Activated CD8-positive, alpha-beta T cell treated with anti-CD3 and anti-CD28 coated beads, Interleukin-2, amount 10 ng/mL, durations not matched to agents 7 days and 5 days (primary cell): ENCODE data around the gene LONRF3. TPM values are rescaled to one million over a fixed set of nuclear protein-coding genes. Genes with fewer than 3 reads are reported as not detected.

ENCODE experiments used
- ATAC-seq: fragments of 150-1000 bp; cut with Tn5 transposase; one replicate; pipeline ENCODE4 v1.10.0; 2021; ENCODE audit warnings: moderate library complexity
- CTCF ChIA-PET: fragments of 350-600 bp; sonication (Branson Sonifier 250); formaldehyde crosslinking; loops from one replicate; lab custom pipeline; 2021; ENCODE audit warnings: antibody characterized with exemption; lab: Charles Lee
- POLR2A ChIA-PET: fragments of 350-600 bp; sonication (Branson Sonifier 250); formaldehyde crosslinking; loops from one replicate; lab custom pipeline; 2021; ENCODE audit warnings: antibody characterized with exemption; lab: Charles Lee
- DNase-seq: peaks from one replicate; pipeline ENCODE4 v3.0.0-alpha.2; 2020
- H3K27ac Mint-ChIP-seq: one replicate; pipeline ENCODE4 v1.8.0; 2021; ENCODE audit warnings: mild to moderate bottlenecking, mixed read lengths
- H3K27me3 Mint-ChIP-seq: one replicate; pipeline ENCODE4 v1.8.0; 2021; ENCODE audit warnings: low read depth, mixed read lengths
- H3K36me3 Mint-ChIP-seq: one replicate; pipeline ENCODE4 v1.8.0; 2021; ENCODE audit warnings: low read depth, mixed read lengths
- H3K4me1 Mint-ChIP-seq: one replicate; pipeline ENCODE4 v1.8.0; 2021; ENCODE audit warnings: low read depth, mixed read lengths
- H3K4me3 Mint-ChIP-seq: one replicate; pipeline ENCODE4 v1.8.0; 2021; ENCODE audit warnings: mild to moderate bottlenecking, mixed read lengths
- H3K9me3 Mint-ChIP-seq: one replicate; pipeline ENCODE4 v1.8.0; 2022; ENCODE audit warnings: mixed read lengths; ENCODE audit not compliant: insufficient read depth
- total RNA-seq, 2 experiments: library from RNA; stranded (reverse); gene quantifications; one replicate each; pipeline ENCODE4 v1.2.3, GENCODE V29; 2021

LONRF3 gene
- total RNA-seq, 2 experiments from 2014 or later, result 0.23 to 0.26 TPM

DNA sequence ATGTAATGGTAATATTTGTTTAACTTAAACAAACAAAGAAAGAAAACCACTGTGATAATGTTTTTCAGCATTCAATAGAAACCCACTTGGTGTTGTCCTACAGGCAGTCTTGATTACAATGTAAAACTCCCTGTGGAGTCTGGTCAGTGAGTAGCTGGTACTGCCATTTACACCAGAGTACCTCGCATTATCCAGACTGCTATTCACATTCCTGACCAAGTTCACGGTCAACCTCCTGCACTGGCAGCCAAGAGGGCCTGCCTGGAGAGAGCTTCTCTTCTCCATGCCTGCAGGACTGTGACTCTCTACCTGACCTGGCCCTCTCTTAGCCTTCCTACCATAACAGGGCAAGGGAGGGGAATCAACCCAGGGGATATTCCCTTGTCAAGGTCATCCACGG lies 2.9 kb upstream of the LONRF3 start:
- Mint-ChIP-seq H3K27ac (no peak overlapping the region), H3K27me3 (peaks cover 35% of the 10 kb centered on the region), H3K4me3 (no peak overlapping the region), H3K9me3 (no peaks in the 10 kb centered on the region), H3K4me1 (peaks cover 11% of the 10 kb centered on the region), H3K36me3 (no peaks in the 10 kb centered on the region)
- ChIA-PET CTCF (no interaction called here), POLR2A (no interaction called here)
- ATAC-seq, result no peak
- no peak for DNase-seq

GRCh38 chrX:118973389-118974087 lies 880 bp upstream of the LONRF3 start:
- ChIA-PET CTCF (interaction anchor here (1.1 kb wide), 1 partner anchor 32 kb away, joined by 3 read pairs; no protein-coding TSS in a partner anchor), POLR2A (no interaction called here)
- H3K27ac Mint-ChIP-seq, result no peak overlapping the region
- DNase-seq, result no peak
- no peaks in the 10 kb centered on the region for H3K36me3 Mint-ChIP-seq
- ATAC-seq, result no peak
- H3K4me3 Mint-ChIP-seq, result no peak overlapping the region
- no peaks in the 10 kb centered on the region for H3K9me3 Mint-ChIP-seq
- peaks cover 38% of the 10 kb centered on the region for H3K27me3 Mint-ChIP-seq
- H3K4me1 Mint-ChIP-seq, result peaks cover 13% of the 10 kb centered on the region

- ATAC-seq, result peak; percentile 57
- DNase-seq, result peak; percentile 49
- no peaks in the 10 kb centered on the region for H3K9me3 Mint-ChIP-seq
- H3K27me3 Mint-ChIP-seq, result peaks cover 39% of the 10 kb centered on the region
- ChIA-PET POLR2A (no interaction called here), CTCF (no interaction called here)
- peak overlapping the region; percentile 70 for H3K4me3 Mint-ChIP-seq
- H3K4me1 Mint-ChIP-seq, result peaks cover 13% of the 10 kb centered on the region
- peak overlapping the region; percentile 77 for H3K27ac Mint-ChIP-seq
- H3K36me3 Mint-ChIP-seq, result no peaks in the 10 kb centered on the region
Measured at GRCh38 chrX:118974908-118975671, 672 bp downstream of the LONRF3 start.

DNA sequence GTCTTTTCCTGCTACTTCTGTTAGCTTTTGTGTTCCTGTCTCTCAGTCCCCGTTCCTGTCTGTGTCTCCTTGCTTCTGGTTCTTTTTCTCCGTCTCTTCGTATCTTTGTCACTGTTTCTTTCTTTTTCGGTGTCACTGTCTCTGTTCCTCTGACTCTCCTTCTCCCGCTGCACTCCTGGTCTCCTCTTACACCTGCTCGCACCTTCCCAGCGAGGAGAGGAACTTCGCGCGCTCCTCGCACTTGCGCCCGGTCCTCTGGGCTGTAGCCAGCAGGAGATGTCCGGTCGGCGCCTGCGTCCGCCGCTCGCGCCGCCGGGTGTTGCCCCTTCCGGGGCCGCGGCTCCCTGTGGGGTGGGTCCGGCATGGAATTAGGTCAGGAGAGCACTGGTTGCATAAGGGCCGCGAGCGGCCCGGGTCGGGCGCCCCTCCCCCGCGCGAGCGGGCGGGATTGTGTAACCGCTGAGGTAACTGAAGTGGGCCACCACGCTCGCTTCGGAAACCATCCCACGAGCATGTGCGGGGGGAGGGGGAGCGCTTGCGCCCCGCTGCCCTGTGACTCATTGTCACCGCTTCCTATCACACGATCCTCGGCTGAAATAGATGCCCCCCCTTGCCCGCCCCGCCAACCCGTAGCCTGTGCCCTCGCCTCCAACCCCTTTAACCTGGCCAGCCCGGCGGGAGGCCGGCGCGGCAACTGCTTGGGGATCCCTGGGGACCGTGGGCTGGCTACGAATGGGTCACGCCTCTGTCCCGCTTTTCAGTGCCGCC lies 1.6 kb downstream of the LONRF3 start:
- no peaks in the 10 kb centered on the region for H3K9me3 Mint-ChIP-seq
- no peaks in the 10 kb centered on the region for H3K36me3 Mint-ChIP-seq
- CTCF ChIA-PET, result no interaction called here
- H3K4me3 Mint-ChIP-seq, result peak overlapping the region; percentile 70
- ATAC-seq, result peak; percentile 38
- POLR2A ChIA-PET, result no interaction called here
- H3K27ac Mint-ChIP-seq, result peak overlapping the region; percentile 77
- DNase-seq, result peak; percentile 51
- peaks cover 34% of the 10 kb centered on the region for H3K27me3 Mint-ChIP-seq
- H3K4me1 Mint-ChIP-seq, result peaks cover 13% of the 10 kb centered on the region

DNA sequence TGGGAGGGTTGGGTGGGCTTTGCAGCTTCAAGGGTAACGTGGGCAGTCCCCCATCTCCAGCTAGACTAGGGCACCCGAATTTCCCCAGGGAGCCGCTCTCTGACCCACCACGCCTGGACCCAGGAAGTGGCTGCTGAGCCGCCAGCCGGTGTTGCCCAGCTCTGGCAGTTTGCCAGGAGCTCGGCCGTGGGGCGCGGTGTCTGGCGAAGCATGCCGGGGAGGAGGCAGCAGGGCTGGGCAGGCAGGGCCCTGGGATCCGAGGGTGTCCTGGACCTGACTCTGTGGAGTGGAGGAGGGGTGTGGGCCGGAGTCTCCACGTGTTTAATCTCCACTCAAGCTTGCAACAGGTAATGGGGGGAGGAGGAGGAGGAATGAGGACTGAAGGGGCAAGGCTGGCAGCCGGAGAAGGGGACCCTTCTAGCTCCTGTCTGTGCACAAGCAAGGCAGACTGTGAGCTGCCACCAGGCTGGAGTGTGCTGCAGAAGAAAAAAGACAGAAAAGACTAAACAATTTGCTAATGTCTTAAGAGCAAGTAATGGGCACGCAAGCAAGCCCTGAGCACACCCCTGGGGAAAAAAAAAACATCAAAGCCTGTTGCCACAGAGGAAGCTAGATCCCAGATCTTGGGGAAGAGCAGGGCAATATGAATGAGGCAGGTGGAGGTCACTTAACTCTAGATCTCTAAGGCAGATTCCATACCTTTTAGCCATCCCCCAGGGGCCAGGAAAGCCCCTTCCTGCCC lies 2.4 kb downstream of the LONRF3 start:
- peak overlapping the region; percentile 8 for H3K4me3 Mint-ChIP-seq
- peaks cover 29% of the 10 kb centered on the region for H3K27me3 Mint-ChIP-seq
- H3K36me3 Mint-ChIP-seq, result no peaks in the 10 kb centered on the region
- no peaks in the 10 kb centered on the region for H3K9me3 Mint-ChIP-seq
- ChIA-PET CTCF (no interaction called here), POLR2A (no interaction called here)
- peak; percentile 9 for ATAC-seq
- no peak overlapping the region for H3K27ac Mint-ChIP-seq
- DNase-seq, result no peak
- H3K4me1 Mint-ChIP-seq, result peaks cover 13% of the 10 kb centered on the region

- Mint-ChIP-seq H3K4me3 (no peak overlapping the region), H3K36me3 (no peaks in the 10 kb centered on the region), H3K27ac (no peak overlapping the region), H3K27me3 (peaks cover 29% of the 10 kb centered on the region), H3K9me3 (no peaks in the 10 kb centered on the region), H3K4me1 (peaks cover 13% of the 10 kb centered on the region)
- ChIA-PET POLR2A (no interaction called here), CTCF (no interaction called here)
- ATAC-seq (no peak), DNase-seq (no peak)
Measured at GRCh38 chrX:118977424-118977823, 3.0 kb downstream of the LONRF3 start.

- Mint-ChIP-seq H3K27me3 (peaks cover 19% of the 10 kb centered on the region), H3K27ac (no peak overlapping the region), H3K4me3 (no peak overlapping the region), H3K36me3 (no peaks in the 10 kb centered on the region), H3K9me3 (no peaks in the 10 kb centered on the region), H3K4me1 (peaks cover 13% of the 10 kb centered on the region)
- ChIA-PET CTCF (no interaction called here), POLR2A (no interaction called here)
- ATAC-seq (no peak), DNase-seq (no peak)
Measured at GRCh38 chrX:118978451-118978850, 4.0 kb downstream of the LONRF3 start.

GRCh38 chrX:118980761-118981160 lies 6.3 kb downstream of the LONRF3 start:
- CTCF ChIA-PET, result interaction anchor here (1.6 kb wide), 1 partner anchor 24 kb away, joined by 3 read pairs; no protein-coding TSS in a partner anchor
- Mint-ChIP-seq H3K9me3 (no peaks in the 10 kb centered on the region), H3K27ac (no peak overlapping the region), H3K4me1 (peaks cover 3% of the 10 kb centered on the region), H3K27me3 (peaks cover 6% of the 10 kb centered on the region), H3K4me3 (no peak overlapping the region), H3K36me3 (no peaks in the 10 kb centered on the region)
- DNase-seq (no peak), ATAC-seq (no peak)
- POLR2A ChIA-PET, result no interaction called here

GRCh38 chrX:118983513-118983912 lies 9.1 kb downstream of the LONRF3 start:
- POLR2A ChIA-PET, result no interaction called here
- no peak overlapping the region for H3K27ac Mint-ChIP-seq
- no peak for ATAC-seq

DNA sequence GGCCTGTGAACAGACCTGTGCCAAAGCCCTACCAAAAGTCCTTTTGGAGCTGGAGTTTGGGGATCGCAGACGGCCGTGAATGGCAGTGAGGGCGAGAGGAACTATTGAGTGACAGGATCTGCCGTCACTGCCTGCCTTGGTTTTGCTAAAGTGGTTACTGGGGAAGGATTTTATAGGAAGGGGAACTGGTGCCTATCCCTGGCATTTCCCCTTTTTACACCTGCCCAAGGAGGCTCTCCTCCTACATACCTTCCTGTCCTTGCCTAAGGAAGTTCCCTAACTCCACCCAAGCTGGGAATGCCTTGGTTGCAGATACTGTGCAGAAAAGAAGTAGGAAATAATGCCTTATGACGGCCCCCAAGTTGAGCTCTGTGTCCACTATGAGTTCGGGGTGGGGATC lies 14.5 kb downstream of the LONRF3 start:
- Mint-ChIP-seq H3K27ac (no peak overlapping the region), H3K4me1 (no peaks in the 10 kb centered on the region), H3K36me3 (peaks cover 2% of the 10 kb centered on the region), H3K4me3 (no peak overlapping the region), H3K9me3 (no peaks in the 10 kb centered on the region), H3K27me3 (peaks cover 2% of the 10 kb centered on the region)
- CTCF ChIA-PET, result no interaction called here
- ATAC-seq (no peak), DNase-seq (no peak)
- POLR2A ChIA-PET, result no interaction called here

More at GRCh38 chrX:118983513-118983912, 9.1 kb downstream of the LONRF3 start:
- no peak for DNase-seq
- Mint-ChIP-seq H3K9me3 (no peaks in the 10 kb centered on the region), H3K36me3 (no peaks in the 10 kb centered on the region), H3K4me1 (no peaks in the 10 kb centered on the region), H3K4me3 (no peak overlapping the region), H3K27me3 (peaks cover 2% of the 10 kb centered on the region)
- CTCF ChIA-PET, result no interaction called here

DNA sequence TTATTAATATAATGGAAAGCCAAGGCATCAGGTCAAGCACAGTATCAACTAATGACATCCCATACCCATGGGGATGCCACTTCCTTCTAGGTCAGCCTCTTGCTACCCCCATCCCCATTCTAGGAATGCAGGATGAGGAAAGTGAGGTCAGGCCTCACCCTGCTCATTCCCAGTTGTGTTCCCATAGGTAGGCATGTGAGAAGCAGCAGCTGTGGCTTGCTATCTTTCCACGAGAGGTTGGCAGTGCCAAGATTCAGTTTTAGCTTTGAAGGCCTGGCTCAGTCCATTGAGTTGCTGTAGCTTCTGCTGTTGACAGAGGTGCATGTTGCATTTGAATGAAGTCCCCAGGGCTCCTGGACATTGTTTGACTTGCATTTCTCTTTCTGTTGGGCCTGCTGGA lies 15.5 kb downstream of the LONRF3 start:
- Mint-ChIP-seq H3K36me3 (peaks cover 2% of the 10 kb centered on the region), H3K9me3 (no peaks in the 10 kb centered on the region), H3K27ac (no peak overlapping the region), H3K27me3 (peaks cover 2% of the 10 kb centered on the region), H3K4me1 (no peaks in the 10 kb centered on the region), H3K4me3 (no peak overlapping the region)
- ChIA-PET POLR2A (no interaction called here), CTCF (no interaction called here)
- no peak for ATAC-seq
- DNase-seq, result no peak
